Activated T-helper 1 cell treated with Interleukin-2 at 50 U/mL for 16 hours (primary cell): ENCODE results near the gene CDH22.

Experiments
- DNase-seq: peaks from one replicate; pipeline ENCODE4 v3.0.0-alpha.2; 2020; ENCODE audit warnings: low read depth

CDH22 gene

DNA sequence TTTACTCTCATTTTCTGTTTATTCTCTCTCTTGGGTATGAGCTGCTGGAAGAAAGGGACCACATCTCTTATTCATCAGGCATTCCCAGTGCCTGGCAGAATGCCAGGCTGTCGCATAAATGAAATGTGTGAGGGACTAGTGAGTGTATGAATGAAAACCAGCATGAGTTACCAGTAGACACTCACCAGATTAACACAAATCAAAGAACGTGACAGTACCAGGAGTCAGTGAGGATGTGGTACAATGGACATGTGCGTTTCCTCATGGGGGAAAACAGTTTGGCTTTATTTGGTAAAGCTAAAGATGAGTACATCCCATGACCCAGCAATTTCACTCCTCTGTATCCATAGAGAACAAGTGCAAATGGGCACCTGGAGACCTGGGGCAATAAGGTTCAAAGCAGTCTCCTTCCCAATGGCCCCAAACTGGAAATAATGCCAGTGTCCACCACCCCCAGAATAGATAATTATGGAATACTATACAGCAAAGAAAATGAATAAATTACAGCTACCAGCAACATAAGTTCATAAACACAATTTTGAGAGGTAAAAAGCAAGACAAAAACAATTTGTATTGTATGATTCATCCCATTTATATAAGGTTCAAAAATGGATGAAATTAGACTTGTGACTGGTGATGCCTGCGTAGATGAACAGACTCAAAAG lies 93.3 kb downstream of the CDH22 start:
- DNase-seq, result no peak

DNA sequence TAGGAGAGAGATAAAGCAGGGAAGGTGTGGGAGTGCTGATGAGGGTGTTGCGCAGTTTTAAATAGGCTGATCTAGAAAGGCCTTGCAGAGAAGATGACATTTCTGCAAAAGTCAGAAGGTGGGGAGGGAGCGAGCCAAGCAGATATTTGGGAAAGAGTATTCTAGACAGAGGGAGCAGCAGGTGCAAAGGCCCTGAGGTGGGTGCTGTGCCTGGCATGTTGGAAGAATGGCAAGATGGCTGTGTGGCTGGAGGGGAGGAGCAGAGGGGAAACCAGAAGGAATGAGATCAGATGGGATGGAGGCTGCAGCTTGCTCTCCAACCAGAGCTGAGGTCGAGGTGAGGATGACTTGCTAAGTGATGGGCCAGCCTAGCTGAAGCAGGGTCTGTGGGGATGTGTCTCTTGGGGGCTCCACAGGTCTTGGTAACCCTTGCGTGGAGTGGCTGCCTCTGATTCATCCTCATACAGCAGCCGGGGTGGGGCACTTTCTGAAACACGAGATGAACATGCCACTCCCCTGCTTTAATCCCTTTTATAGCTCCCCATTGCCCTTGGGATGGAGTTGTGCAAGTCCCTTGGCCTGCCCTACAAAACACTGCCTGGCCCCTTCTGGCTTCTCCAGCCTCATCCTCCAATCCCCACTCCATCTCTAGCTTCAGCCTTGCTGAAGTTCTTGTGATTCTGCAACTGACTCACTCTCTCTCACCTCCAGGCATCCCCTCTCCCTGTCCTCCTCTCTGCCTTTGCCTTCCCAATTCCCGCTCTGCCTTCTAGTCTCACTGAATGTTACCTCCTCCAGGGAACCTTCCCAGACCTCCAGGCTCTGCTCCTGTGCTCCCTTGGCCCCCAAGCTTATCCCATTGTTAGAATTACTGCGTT lies 94.1 kb downstream of the CDH22 start:
- DNase-seq, result no peak

GRCh38 chr20:46212876-46213275 lies 95.4 kb downstream of the CDH22 start:
- DNase-seq, result no peak

GRCh38 chr20:46212252-46212651 lies 96.0 kb downstream of the CDH22 start:
- DNase-seq, result no peak

- no peak for DNase-seq
Measured at GRCh38 chr20:46211331-46211722, 97.0 kb downstream of the CDH22 start.

DNA sequence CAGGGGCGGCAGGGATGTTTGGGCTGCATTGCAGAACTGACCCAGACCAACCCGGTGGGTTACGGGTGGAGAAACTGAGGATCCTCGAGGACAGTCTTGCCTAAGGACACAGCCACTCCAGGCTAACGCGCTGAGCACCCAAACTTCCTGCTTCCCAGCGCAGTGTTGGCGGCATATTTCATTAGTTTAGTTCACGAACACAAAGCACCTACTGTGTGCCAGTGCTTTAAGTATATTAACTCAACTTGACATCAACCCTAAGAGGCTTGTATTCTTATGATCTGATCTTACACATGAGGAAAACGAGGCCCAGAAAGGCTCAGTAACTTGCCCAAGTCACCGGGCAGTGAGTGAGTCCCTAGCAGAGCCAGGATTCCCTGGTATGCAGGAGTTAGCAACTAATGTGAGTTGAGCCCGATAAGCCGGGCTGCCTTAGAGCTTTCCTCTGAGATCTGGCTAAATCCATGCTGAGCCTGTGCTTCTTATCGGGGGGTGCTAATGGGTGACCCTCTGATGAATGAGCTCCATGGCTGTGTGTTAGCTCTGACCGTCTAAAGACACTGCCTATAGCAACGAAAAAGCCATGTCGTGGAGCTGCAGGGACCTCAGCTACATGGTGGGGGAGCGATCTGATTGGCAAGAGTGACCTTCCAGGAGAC lies 97.5 kb downstream of the CDH22 start:
- no peak for DNase-seq

DNA sequence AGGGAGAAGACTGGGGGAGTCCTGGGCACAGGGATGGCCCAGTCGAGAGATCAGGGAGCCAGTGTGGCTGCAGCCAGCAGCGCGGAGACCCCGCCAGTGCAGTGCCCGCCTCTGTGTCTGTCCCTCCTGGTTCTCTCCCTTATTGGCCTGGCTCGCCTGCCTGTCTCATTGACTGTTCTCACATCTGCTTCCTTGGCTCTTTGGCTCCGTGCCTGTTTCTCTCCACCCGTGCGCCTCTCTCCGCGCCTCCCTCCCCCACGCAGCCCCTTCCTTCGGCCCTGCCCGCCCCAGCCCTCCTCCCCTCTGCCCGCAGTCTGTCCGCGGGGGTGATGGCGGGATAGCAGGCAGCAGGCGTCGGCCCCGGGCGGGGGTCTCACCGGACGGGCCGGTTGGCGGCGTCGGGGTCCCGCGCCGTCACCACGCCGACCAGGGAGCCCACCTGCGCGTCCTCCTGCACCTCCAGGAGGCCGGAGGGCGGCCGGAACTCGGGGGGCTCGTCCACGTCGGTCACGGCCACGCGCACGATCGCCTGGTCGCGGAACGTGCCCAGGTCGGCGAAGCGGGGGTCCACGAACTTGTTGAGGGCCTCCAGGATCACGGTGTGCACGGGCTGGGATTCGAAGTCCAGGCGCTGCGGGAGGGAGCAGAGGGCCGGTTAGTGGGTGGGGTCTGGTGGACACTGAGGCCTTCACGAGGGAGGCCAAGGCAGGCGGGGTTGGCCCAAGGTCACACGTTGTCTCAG lies 98.2 kb downstream of the CDH22 start:
- DNase-seq, result no peak

DNA sequence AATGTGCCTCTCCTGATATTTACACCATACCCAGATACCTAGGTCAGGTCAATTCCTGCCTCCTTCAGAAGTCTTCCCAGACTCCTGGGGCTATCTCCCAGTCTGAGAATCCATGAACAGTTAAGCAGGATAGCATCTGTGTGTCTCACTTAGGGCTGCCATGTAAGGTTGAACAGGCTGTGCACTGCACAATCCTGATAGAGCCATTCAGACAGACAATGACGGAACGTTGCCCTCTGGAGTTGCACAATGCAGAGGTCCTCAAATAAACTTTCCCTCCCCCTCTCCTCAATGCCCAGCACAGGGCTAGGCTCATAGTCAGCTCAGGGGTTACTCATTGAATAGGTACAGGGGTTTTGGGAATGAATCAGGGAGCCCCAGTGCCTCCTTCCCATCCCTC lies 100.5 kb downstream of the CDH22 start:
- no peak for DNase-seq

- DNase-seq, result no peak
Measured at GRCh38 chr20:46206992-46207549, 101.2 kb downstream of the CDH22 start.

DNA sequence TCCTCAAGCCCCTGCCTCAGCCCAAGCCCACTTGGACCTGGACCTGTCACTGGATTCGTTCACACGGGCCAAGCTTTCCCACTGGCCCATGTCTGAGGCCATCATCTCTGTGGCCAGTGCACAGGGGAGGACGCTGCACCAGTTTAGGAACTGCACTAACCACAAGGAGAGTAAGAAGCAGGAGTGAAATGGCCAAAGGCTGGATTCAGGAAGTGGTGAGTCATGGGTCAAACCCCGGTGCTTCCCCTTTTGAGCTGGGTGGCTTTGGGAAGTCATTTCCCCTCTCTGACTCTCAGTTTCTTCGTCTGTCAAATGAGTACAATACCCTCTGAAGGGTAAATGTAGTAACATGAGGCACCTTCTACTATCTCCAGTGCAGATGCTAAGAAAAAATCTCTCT lies 102.3 kb downstream of the CDH22 start:
- DNase-seq, result no peak

GRCh38 chr20:46205349-46205748 lies 102.9 kb downstream of the CDH22 start:
- DNase-seq, result no peak

- no peak for DNase-seq
Measured at GRCh38 chr20:46204594-46205186, 103.6 kb downstream of the CDH22 start.

- no peak for DNase-seq
Measured at GRCh38 chr20:46203510-46203837, 104.8 kb downstream of the CDH22 start.

- DNase-seq, result no peak
Measured at GRCh38 chr20:46202766-46203509, 105.4 kb downstream of the CDH22 start.

DNA sequence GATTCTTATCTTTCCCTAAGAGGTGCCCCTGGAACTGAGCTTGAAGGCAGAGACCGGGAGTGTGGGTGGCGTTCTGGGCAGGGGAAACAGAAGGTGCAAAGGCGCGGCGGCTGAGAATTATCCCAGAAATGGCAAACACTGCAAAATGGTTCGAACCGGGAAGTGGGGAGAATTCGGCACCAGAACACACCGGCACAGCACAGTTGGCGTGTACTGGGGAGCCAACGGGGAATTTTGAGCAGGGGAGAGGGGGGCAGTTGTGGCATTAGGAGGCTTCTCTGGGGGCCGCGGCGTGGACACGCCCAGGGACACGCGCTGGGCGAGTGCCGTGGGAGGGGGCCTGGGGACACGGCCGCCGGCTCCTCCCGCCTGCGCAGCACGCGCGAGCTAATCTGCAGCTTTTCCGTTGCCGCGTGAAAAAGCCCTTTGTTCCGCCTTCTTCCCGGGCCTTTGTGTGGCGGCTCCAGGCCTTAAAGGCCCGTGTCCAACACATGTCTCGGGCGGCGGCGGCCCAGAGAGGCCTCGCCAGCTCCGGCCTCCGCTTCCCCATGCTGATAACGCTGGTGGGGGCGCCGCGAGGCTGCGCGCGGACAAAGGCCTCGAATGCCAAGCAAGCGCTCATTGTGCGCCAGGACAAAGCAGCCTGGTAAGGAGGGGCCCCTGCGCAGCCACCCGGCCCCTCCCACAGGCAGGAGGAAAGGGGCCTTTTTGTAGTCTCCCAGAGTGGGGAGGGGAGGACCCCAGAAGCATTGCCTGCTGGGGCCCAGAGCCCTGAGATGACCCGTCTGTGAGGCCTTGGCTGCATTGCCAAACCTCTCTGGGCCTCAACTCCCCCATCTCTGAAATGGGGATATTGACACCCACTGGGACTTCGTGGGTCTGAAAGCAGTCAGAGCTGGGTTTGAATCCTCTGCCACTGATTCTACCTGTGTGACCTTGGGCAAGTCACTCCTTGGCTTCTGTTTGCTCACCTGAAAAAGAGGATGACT lies 107.4 kb downstream of the CDH22 start:
- no peak for DNase-seq

DNA sequence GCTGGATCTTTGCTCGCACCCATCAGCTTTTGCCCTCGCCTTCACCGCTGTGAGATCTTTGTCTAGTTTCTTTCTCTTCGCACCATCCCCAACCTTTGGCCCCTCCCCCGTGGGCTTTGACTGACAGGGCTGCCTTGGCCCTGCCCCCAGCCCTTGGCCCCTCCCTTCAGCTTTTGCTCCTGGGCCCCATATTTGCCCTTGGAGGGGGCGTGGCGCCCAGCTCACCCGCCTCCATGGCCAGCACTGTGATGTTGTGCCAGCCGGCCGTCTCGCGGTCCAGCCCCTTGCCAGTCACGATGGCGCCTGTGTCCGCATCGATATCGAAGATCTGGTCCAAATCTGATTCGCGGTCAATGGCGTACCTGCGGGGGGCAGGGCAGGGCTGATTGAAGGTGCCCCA lies 109.1 kb downstream of the CDH22 start:
- no peak for DNase-seq

GRCh38 chr20:46196990-46197389 lies 111.3 kb downstream of the CDH22 start:
- no peak for DNase-seq

GRCh38 chr20:46195264-46196036 lies 112.8 kb downstream of the CDH22 start:
- DNase-seq, result no peak

- DNase-seq, result no peak
Measured at GRCh38 chr20:46194409-46194808, 113.9 kb downstream of the CDH22 start.
